ENCODE measurements around the gene S100PBP. TPM values are rescaled to one million over a fixed set of nuclear protein-coding genes. Genes with fewer than 3 reads are reported as not detected.

S100PBP gene
- total and polyA plus RNA-seq, 4 donors = 30.2 to 54.9 (median 48.4) TPM

- Histone ChIP-seq H3K36me3 (ENCODE audit: control insufficient read depth, insufficient read depth, low read length) (peaks cover 45% of the 10 kb centered on the region), H3K27ac (ENCODE audit: low read depth, low read length) (no peak overlapping the region)
Measured at GRCh38 chr1:32867151-32867550, 49.7 kb downstream of the S100PBP start.

DNA sequence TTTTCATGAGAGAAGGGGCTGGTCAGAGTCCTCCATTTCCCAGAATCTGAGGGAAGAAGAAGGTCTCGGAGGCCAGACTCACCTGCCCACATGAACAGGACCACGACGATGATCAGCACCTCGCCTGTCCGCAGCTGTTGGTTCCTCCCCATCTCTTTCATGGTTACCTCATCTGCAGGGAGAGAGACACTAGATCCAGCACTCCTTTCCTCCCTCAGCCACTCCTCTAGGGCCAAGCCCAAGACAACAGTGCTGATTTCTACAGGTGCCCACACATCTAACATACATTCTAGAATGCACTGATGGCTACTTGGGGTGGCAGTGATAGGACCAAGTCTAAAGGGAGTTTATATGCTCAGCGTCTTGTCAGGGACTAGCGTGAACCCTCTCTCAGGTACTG lies 50.2 kb downstream of the S100PBP start:
- H3K36me3 ChIP-seq (ENCODE audit: control insufficient read depth, insufficient read depth, low read length) = peaks cover 41% of the 10 kb centered on the region
- H3K9me3 ChIP-seq (ENCODE audit: control insufficient read depth, insufficient read depth, low read length) = no peaks in the 10 kb centered on the region
- no peak overlapping the region for H3K4me3 ChIP-seq (ENCODE audit: low read depth, low read length)
- no peak overlapping the region for H3K27ac ChIP-seq (ENCODE audit: low read depth, low read length)
- peaks cover 43% of the 10 kb centered on the region for H3K4me1 ChIP-seq (ENCODE audit: control insufficient read depth, insufficient read depth, low read length)
- no CpG with 5 or more reads among the region's 7 CpGs for WGBS (ENCODE audit: insufficient coverage)
- H3K27me3 ChIP-seq (ENCODE audit: control insufficient read depth, insufficient read depth, low read length) = no peaks in the 10 kb centered on the region
- no peak for DNase-seq (ENCODE audit: low read depth in 4 of 6, low spot score in 6 of 6)

More at GRCh38 chr1:32867151-32867550, 49.7 kb downstream of the S100PBP start:
- no peaks in the 10 kb centered on the region for H3K9me3 ChIP-seq (ENCODE audit: control insufficient read depth, insufficient read depth, low read length)
- 92% methylated on average over 5 of the region's 5 CpGs for WGBS (ENCODE audit: insufficient coverage)
- H3K4me3 ChIP-seq (ENCODE audit: low read depth, low read length) = no peak overlapping the region
- no peaks in the 10 kb centered on the region for H3K27me3 ChIP-seq (ENCODE audit: control insufficient read depth, insufficient read depth, low read length)
- peaks cover 38% of the 10 kb centered on the region for H3K4me1 ChIP-seq (ENCODE audit: control insufficient read depth, insufficient read depth, low read length)
- DNase-seq (ENCODE audit: low read depth in 4 of 6, low spot score in 6 of 6) = no peak

GRCh38 chr1:32868085-32868484 lies 50.6 kb downstream of the S100PBP start:
- peaks cover 39% of the 10 kb centered on the region for H3K36me3 ChIP-seq (ENCODE audit: control insufficient read depth, insufficient read depth, low read length)

GRCh38 chr1:32868806-32869455 lies 51.5 kb downstream of the S100PBP start:
- no peak overlapping the region for H3K27ac ChIP-seq (ENCODE audit: low read depth, low read length)

More at GRCh38 chr1:32868085-32868484, 50.6 kb downstream of the S100PBP start:
- H3K9me3 ChIP-seq (ENCODE audit: control insufficient read depth, insufficient read depth, low read length) = no peaks in the 10 kb centered on the region
- H3K27ac ChIP-seq (ENCODE audit: low read depth, low read length) = no peak overlapping the region
- H3K27me3 ChIP-seq (ENCODE audit: control insufficient read depth, insufficient read depth, low read length) = no peaks in the 10 kb centered on the region
- DNase-seq (ENCODE audit: low read depth in 4 of 6, low spot score in 6 of 6) = no peak
- 88% methylated on average over 9 of the region's 13 CpGs for WGBS (ENCODE audit: insufficient coverage)
- no peak overlapping the region for H3K4me3 ChIP-seq (ENCODE audit: low read depth, low read length)
- H3K4me1 ChIP-seq (ENCODE audit: control insufficient read depth, insufficient read depth, low read length) = peaks cover 47% of the 10 kb centered on the region

DNA sequence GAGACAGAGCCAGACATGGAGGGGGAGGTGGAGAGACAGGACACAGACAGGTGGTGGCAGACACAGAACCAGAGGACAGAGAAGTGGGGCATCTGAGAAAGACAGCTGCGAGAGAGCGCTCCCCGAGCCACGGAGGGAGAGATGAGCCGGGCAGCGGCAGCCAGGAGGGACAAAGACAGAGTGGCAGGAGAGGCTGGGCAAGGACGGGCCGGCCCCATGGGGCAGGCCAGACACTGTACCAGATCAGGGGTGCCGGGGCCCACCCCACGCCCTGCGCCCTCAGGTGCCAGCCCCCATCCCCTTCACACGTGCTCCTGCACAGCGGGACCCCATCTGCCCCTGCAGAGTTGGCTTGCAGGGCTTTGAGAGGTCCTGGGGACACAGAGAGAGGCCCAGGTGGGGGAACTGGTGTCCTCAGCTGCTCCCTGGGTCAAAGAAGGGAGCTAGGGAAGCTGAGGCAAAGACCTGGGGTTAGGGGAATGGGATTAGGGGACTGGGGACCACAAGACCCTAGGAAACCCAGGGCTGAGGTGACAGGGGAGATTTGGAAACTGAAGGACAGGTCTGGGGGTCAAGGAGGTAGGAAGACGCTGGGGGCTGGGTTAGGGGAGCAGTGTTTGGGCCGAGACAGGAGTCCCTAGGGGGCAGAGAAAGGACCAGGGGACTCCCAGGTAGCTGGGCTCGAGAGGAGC lies 52.6 kb downstream of the S100PBP start:
- WGBS (ENCODE audit: insufficient coverage) = 24% methylated on average over 16 of the region's 16 CpGs
- peaks cover 24% of the 10 kb centered on the region for H3K36me3 ChIP-seq (ENCODE audit: control insufficient read depth, insufficient read depth, low read length)
- peak overlapping the region; percentile 40 for H3K4me3 ChIP-seq (ENCODE audit: low read depth, low read length)
- H3K4me1 ChIP-seq (ENCODE audit: control insufficient read depth, insufficient read depth, low read length) = peaks cover 39% of the 10 kb centered on the region
- H3K27ac ChIP-seq (ENCODE audit: low read depth, low read length) = no peak overlapping the region
- DNase-seq (ENCODE audit: low read depth in 4 of 6, low spot score in 6 of 6) = peak in 1 of 6 donors; percentile 19
- H3K9me3 ChIP-seq (ENCODE audit: control insufficient read depth, insufficient read depth, low read length) = no peaks in the 10 kb centered on the region
- H3K27me3 ChIP-seq (ENCODE audit: control insufficient read depth, insufficient read depth, low read length) = no peaks in the 10 kb centered on the region

More at GRCh38 chr1:32868806-32869455, 51.5 kb downstream of the S100PBP start:
- Histone ChIP-seq H3K27me3 (ENCODE audit: control insufficient read depth, insufficient read depth, low read length) (no peaks in the 10 kb centered on the region), H3K9me3 (ENCODE audit: control insufficient read depth, insufficient read depth, low read length) (no peaks in the 10 kb centered on the region), H3K4me1 (ENCODE audit: control insufficient read depth, insufficient read depth, low read length) (peaks cover 39% of the 10 kb centered on the region), H3K4me3 (ENCODE audit: low read depth, low read length) (no peak overlapping the region), H3K36me3 (ENCODE audit: control insufficient read depth, insufficient read depth, low read length) (peaks cover 33% of the 10 kb centered on the region)
- DNase-seq (ENCODE audit: low read depth in 4 of 6, low spot score in 6 of 6) = peak in 1 of 6 donors; percentile 0
- WGBS (ENCODE audit: insufficient coverage) = 92% methylated on average over 8 of the region's 9 CpGs

DNA sequence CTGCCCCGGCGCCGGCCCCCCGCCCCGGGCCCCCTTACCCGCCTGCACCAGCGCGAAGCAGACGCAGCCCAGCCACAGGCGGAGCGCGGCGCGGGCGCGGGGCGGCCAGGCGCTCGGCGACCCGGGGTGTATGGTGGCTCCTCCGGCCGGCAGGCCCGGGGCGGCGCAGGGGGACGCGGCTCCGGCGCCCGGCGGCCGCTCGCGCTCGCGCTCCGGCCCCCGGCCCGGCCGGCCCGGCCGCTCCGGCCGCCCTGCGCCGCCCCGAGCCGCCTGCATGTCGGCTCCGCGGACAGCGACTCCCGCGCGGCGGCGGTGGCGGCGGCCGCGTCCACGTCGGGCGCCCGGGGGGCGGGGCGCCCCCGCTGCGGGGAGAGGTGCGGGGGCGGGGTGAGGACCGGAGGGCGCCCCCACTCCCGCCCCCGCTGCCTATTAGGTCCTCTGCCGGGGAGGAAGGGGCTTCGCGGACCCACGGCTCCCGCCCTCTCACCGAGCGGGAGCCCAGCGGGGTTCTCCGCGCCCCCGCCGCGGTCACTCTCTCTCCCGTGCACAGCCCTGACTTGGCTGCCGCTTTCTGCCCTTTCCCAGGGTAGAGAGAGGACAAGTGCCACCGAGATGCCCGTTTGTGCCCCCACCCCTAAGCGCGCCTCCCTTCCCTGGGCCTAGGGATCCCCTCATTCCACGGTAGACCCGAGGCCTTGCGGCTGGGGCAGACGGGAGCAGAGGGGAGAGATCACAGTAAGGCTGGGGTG lies 53.3 kb downstream of the S100PBP start, which contains the start of gene FNDC5:
Gene FNDC5, minus strand, starts transcription at position 298 of the 749 bp plus-strand sequence.
- H3K36me3 ChIP-seq (ENCODE audit: control insufficient read depth, insufficient read depth, low read length) = peaks cover 24% of the 10 kb centered on the region
- no peaks in the 10 kb centered on the region for H3K9me3 ChIP-seq (ENCODE audit: control insufficient read depth, insufficient read depth, low read length)
- DNase-seq (ENCODE audit: low read depth in 4 of 6, low spot score in 6 of 6) = peak in 2 of 6 donors; percentile 51 to 56
- peaks cover 39% of the 10 kb centered on the region for H3K4me1 ChIP-seq (ENCODE audit: control insufficient read depth, insufficient read depth, low read length)
- peak within 1 kb of the TSS; percentile 57 for H3K27ac ChIP-seq (ENCODE audit: low read depth, low read length)
- no peaks in the 10 kb centered on the region for H3K27me3 ChIP-seq (ENCODE audit: control insufficient read depth, insufficient read depth, low read length)
- under 1% methylated on average over 85 of the region's 99 CpGs for WGBS (ENCODE audit: insufficient coverage)
- H3K4me3 ChIP-seq (ENCODE audit: low read depth, low read length) = peak within 1 kb of the TSS; percentile 40

DNA sequence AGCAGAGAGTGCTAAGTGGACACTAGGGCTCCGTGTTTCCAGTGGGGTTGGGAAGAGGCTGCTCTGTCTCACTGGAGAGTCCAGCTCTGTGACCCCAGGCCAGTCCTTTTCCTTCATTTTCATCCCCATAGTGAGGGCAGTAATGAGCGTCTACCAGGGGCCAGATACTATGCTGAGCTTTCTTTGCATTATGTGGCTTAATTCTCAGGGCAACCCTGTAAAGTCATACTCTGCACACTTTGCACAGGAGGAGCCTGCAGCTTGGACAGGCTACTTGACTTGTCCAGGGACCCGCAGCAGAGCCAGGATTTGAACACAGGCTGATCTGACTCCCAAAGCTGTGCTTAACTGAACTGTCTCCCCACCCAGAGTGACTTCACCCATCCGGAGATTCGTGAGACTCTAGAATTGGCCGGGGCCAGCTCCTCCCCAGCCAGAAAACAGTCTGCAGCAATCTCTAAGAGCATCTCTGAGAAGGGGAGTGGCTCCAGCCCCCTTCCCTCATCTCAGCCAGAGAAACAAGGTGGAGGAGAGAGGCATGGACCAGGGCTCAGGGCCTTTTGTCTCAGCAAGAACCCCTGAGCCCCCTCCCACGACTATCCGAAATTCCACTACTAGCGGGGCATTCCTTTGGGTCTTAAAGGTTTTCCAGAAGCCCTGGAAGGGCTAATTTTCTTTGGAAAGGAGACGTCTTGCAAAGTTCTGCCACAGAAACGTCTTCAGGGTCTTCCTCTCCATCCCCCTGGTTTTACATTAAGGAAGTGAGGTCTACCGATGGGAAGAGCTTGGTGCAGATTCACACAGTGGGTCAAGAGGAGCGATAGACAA lies 54.1 kb downstream of the S100PBP start:
- peaks cover 43% of the 10 kb centered on the region for H3K4me1 ChIP-seq (ENCODE audit: control insufficient read depth, insufficient read depth, low read length)
- H3K27me3 ChIP-seq (ENCODE audit: control insufficient read depth, insufficient read depth, low read length) = no peaks in the 10 kb centered on the region
- H3K27ac ChIP-seq (ENCODE audit: low read depth, low read length) = peak overlapping the region; percentile 57
- 47% methylated on average over 2 of the region's 13 CpGs for WGBS (ENCODE audit: insufficient coverage)
- H3K4me3 ChIP-seq (ENCODE audit: low read depth, low read length) = peak overlapping the region; percentile 39
- DNase-seq (ENCODE audit: low read depth in 4 of 6, low spot score in 6 of 6) = peak in 2 of 6 donors; percentile 28 to 53
- no peaks in the 10 kb centered on the region for H3K9me3 ChIP-seq (ENCODE audit: control insufficient read depth, insufficient read depth, low read length)
- peaks cover 24% of the 10 kb centered on the region for H3K36me3 ChIP-seq (ENCODE audit: control insufficient read depth, insufficient read depth, low read length)

- no peak for DNase-seq (ENCODE audit: low read depth in 4 of 6, low spot score in 6 of 6)
- Histone ChIP-seq H3K27ac (ENCODE audit: low read depth, low read length) (peak overlapping the region; percentile 57), H3K36me3 (ENCODE audit: control insufficient read depth, insufficient read depth, low read length) (peaks cover 20% of the 10 kb centered on the region), H3K9me3 (ENCODE audit: control insufficient read depth, insufficient read depth, low read length) (no peaks in the 10 kb centered on the region), H3K4me1 (ENCODE audit: control insufficient read depth, insufficient read depth, low read length) (peaks cover 48% of the 10 kb centered on the region), H3K4me3 (ENCODE audit: low read depth, low read length) (peak overlapping the region; percentile 39), H3K27me3 (ENCODE audit: control insufficient read depth, insufficient read depth, low read length) (no peaks in the 10 kb centered on the region)
- WGBS (ENCODE audit: insufficient coverage) = 40% methylated on average over 7 of the region's 7 CpGs
Measured at GRCh38 chr1:32872192-32872460, 54.7 kb downstream of the S100PBP start.

DNA sequence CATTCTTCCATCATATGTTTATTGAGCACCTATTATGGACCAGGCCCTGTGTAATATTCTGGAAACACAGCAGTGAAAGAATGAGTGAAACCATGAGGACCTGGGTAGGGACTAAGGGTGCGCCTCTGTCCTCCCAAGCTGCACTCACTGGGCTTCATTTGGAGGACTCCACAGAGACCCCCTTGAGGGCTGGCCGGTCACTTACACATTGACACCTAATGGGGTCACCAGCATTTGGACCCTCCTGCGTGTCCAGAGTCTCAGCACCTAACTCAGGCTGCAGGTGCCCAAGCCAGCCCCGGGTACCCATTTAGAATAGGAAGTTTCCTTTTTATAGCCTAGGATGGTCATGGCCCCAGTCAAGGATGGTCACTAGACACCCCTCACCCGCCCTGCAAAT lies 56.0 kb downstream of the S100PBP start:
- no peak overlapping the region for H3K4me3 ChIP-seq (ENCODE audit: low read depth, low read length)
- H3K9me3 ChIP-seq (ENCODE audit: control insufficient read depth, insufficient read depth, low read length) = no peaks in the 10 kb centered on the region
- H3K36me3 ChIP-seq (ENCODE audit: control insufficient read depth, insufficient read depth, low read length) = peaks cover 8% of the 10 kb centered on the region
- H3K27me3 ChIP-seq (ENCODE audit: control insufficient read depth, insufficient read depth, low read length) = no peaks in the 10 kb centered on the region
- H3K4me1 ChIP-seq (ENCODE audit: control insufficient read depth, insufficient read depth, low read length) = peaks cover 62% of the 10 kb centered on the region
- 93% methylated on average over 3 of the region's 5 CpGs for WGBS (ENCODE audit: insufficient coverage)
- no peak overlapping the region for H3K27ac ChIP-seq (ENCODE audit: low read depth, low read length)
- DNase-seq (ENCODE audit: low read depth in 4 of 6, low spot score in 6 of 6) = peak in 1 of 6 donors; percentile 0
